ENCODE measurements around the gene HCFC1. TPM values are rescaled to one million over a fixed set of nuclear protein-coding genes. Genes with fewer than 3 reads are reported as not detected.

Gene HCFC1
- total RNA-seq, 1 donor from 2014 or later, result 59.7 TPM

DNA sequence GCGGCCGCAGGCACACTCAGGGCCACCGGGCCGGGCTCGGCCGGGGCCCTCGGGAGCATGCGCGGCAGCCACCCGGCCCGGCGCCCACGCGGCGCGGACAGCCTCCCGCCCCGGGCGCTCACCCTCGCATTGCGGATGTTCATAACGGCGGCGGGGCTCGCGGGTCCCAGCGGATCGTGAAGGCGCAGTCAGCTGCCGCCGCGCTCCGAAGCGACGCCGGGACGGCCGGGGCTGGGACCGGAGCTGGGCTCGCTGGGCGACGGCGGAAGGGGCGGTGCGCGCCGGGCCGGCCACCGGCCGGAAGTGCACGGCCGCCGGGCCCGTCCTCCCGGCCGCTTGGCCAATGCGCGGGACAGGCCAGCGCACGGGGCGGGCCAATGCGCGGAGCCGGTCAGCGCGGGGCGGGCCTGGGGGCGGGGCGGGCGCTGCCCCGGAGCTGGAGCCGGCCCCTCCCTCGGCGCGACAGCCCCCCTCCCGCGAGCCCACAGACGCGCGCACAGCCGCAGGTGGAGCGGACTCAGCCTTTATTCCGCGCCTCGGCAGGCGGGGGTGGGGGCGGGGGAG, 36.8 kb downstream of the HCFC1 start, which contains the start of gene NAA10:
Gene NAA10 (minus strand): TSS at position 276 of the 564 bp plus-strand sequence. CDS start 133 bp downstream, at position 143.
- DNase-seq (ENCODE audit: low read depth), result no peak
- TF ChIP-seq, protein P1, sequence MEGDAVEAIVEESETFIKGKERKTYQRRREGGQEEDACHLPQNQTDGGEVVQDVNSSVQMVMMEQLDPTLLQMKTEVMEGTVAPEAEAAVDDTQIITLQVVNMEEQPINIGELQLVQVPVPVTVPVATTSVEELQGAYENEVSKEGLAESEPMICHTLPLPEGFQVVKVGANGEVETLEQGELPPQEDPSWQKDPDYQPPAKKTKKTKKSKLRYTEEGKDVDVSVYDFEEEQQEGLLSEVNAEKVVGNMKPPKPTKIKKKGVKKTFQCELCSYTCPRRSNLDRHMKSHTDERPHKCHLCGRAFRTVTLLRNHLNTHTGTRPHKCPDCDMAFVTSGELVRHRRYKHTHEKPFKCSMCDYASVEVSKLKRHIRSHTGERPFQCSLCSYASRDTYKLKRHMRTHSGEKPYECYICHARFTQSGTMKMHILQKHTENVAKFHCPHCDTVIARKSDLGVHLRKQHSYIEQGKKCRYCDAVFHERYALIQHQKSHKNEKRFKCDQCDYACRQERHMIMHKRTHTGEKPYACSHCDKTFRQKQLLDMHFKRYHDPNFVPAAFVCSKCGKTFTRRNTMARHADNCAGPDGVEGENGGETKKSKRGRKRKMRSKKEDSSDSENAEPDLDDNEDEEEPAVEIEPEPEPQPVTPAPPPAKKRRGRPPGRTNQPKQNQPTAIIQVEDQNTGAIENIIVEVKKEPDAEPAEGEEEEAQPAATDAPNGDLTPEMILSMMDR (conservative IDR thresholded peaks at IDR 0.05; ENCODE audit: low read depth, low read length), result no peak
- peak within 1 kb of the TSS; percentile 72 for H3K4me3 ChIP-seq (ENCODE audit: low read depth, low read length)

DNA sequence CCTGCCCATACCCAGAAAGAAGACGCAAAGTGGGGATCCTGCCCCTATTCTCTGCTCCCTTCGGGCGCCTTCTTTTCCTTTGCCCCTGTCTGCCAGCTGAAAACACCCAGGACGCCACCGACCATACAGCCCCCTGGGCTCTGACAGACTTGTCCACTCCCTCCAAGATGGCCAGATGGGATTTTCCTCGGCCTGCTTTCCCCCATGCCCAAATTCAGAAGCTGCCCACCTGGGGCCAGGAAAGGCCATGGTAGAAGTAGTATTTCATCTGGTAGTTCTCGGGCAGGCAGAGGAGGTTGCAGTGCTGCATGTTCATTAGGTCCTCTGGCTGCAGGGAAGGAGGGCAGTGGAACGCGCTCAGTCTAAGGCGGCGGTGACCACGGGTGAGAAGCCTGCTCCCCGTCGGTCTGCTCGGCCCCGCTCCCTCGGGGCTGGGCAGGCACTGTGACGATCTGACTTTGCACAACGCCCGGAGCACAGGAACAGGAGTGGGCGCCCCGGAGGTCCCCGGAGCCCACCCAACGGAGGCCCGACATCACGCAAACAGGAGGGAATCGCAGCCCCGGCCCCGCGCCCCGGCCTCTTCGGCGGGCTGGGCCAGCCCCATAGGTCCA, 37.4 kb downstream of the HCFC1 start:
- no peak for DNase-seq (ENCODE audit: low read depth)
- peak overlapping the region; percentile 72 for H3K4me3 ChIP-seq (ENCODE audit: low read depth, low read length)
- TF ChIP-seq, protein P1 (conservative IDR thresholded peaks at IDR 0.05; ENCODE audit: low read depth, low read length), result no peak

DNA sequence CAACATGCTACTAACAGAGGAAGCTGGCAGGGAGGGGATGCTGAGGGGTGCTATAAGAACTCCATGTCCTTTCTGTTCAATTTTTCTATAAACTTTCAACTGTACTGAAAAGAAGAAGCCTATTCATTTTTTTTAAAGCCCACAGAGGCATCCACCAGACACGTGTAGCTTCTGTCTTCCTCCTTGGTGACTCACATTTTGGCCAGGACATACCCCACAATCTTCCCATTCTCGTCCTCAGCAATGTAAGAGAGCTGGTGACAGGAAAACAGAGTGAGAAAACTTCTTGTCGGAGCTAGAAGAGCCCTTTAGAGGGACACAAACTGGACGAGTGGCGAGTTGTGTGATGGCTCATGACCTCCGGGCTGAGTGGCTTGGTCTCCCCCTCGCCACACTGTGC, 37.9 kb downstream of the HCFC1 start:
- no peak for DNase-seq (ENCODE audit: low read depth)
- peak overlapping the region; percentile 72 for H3K4me3 ChIP-seq (ENCODE audit: low read depth, low read length)
- TF ChIP-seq, protein P1 (conservative IDR thresholded peaks at IDR 0.05; ENCODE audit: low read depth, low read length), result no peak

DNA sequence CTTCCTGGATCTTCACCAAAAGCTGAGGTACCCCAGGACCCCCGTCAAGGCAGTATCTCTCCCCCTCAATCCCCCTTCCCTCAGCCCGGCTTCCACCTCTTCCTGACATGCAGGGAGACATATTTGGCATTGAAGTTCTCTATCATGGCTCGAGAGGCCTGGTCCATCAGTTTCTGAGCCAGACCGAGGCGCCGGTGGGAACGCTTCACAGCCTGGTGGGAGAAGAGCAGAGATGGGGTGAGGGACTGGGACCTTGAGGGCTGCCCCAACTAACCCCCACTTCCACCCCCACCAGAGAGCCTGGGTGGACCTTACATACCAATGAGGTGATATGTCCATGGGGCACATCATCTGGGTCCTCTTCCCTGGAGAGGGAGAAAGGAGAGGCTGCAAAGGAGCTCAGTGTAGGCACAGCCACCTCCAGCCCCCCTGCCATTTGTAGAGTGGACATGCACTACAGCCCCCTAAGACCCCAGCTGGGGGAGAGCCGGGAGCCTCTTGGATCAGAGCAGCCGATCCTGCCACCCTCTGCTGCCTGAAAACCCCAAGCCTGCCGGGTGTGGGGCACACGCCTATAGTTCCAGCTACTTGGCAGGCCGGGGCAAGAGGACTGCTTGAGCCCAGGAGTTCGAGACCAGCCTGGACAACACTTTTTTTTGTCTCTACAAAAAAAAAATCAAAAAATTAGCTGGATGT, 39.2 kb downstream of the HCFC1 start:
- DNase-seq (ENCODE audit: low read depth), result no peak

DNA sequence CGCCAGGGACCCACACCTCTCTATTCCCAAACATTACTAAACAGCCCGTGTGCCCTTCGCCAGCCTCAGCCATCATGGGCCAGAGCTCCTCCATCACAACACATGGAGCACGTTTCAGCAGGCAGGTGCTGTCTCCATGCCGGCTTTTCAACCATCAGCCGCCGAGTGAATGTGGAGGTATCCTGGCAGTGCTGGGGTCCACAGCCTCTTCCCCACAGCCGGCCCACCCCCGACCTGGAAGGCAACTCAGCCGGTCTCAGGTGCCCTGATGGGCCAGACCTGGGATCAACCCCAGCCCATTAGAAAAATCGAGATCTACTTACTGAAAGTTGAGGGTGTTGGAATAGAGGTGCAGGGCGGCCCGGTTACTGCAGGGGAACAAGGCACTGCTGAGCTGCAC, 39.9 kb downstream of the HCFC1 start:
- H3K4me3 ChIP-seq (ENCODE audit: low read depth, low read length), result no peak overlapping the region
- TF ChIP-seq, protein P1 (conservative IDR thresholded peaks at IDR 0.05; ENCODE audit: low read depth, low read length), result no peak
- no peak for DNase-seq (ENCODE audit: low read depth)

More for the DNA sequence above, 39.2 kb downstream of the HCFC1 start:
- TF ChIP-seq, protein P1 (conservative IDR thresholded peaks at IDR 0.05; ENCODE audit: low read depth, low read length), result no peak
- H3K4me3 ChIP-seq (ENCODE audit: low read depth, low read length), result no peak overlapping the region

DNA sequence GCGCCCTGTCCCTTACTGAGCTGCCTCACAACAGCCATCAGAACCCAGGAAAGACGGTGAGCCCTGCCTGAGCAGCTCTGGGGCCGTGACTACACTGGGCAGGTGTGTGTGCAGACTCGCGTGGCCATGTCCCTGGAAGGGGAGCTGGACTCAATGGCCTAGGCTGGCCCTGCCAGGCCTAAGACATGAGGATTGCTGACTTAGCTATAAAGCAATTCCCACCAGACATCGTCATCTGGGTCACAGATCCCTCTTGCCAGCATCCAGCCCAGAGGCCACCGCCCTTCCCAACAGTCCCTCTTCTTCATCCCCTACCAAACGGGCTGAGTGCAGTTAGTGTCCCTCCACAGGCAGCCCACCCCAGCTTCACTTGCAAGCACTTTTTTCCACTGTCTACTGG, 40.5 kb downstream of the HCFC1 start:
- TF ChIP-seq, protein P1 (conservative IDR thresholded peaks at IDR 0.05; ENCODE audit: low read depth, low read length), result no peak
- no peak for DNase-seq (ENCODE audit: low read depth)
- H3K4me3 ChIP-seq (ENCODE audit: low read depth, low read length), result no peak overlapping the region
